Aorta (tissue), 5 donors: ENCODE results near the gene TMEM245. TPM values are rescaled to one million over a fixed set of nuclear protein-coding genes. Genes with fewer than 3 reads are reported as not detected.

Source experiments
- ATAC-seq: fragments of 200-7000 bp; cut with Tn5 transposase; one replicate; pipeline ENCODE4 v1.9.1; 2022; ENCODE audit warnings: moderate library complexity; ENCODE audit not compliant: low FRiP score
- DNase-seq, 2 donors: peaks; one replicate each; pipeline ENCODE4 v3.0.0-alpha.2; 2020
- H3K27ac ChIP-seq, 2 donors: one replicate each; pipeline ENCODE4 v1.5.1; 2013; ENCODE audit warnings: low read length in 2 of 2, mild to moderate bottlenecking in 2 of 2, moderate library complexity in 2 of 2, control low read depth in 1 of 2, inconsistent platforms in 1 of 2, low read depth in 1 of 2
- H3K27me3 ChIP-seq, 2 donors: one replicate each; pipeline ENCODE4 v1.6.1; 2013; ENCODE audit warnings: control low read depth in 1 of 2, low read length in 1 of 2, mild to moderate bottlenecking in 1 of 2, moderate library complexity in 1 of 2; ENCODE audit not compliant: insufficient read depth in 2 of 2, control insufficient read depth in 1 of 2
- H3K36me3 ChIP-seq, 2 donors: one replicate each; pipeline ENCODE4 v1.6.1; 2013; ENCODE audit warnings: control low read depth in 1 of 2, low read length in 1 of 2, mild to moderate bottlenecking in 1 of 2; ENCODE audit not compliant: insufficient read depth in 2 of 2, control insufficient read depth in 1 of 2
- H3K4me1 ChIP-seq, 2 donors: one replicate each; pipeline ENCODE4 v1.6.1; 2013; ENCODE audit warnings: low read length in 2 of 2, control low read depth in 1 of 2, mild to moderate bottlenecking in 1 of 2, moderate library complexity in 1 of 2; ENCODE audit not compliant: insufficient read depth in 2 of 2, control insufficient read depth in 1 of 2
- H3K4me3 ChIP-seq, 2 donors: one replicate each; pipeline ENCODE4 v1.5.1; 2013; ENCODE audit warnings: low read length in 2 of 2, control low read depth in 1 of 2, mild to moderate bottlenecking in 1 of 2
- H3K9me3 ChIP-seq: one replicate; pipeline ENCODE4 v1.6.1; 2013; ENCODE audit warnings: mild to moderate bottlenecking, low read length; ENCODE audit not compliant: control insufficient read depth
- WGBS, 2 donors: extraction: QIAGEN DNeasy Blood & Tissue Kit; methylation state at CpG; one replicate each; pipeline ENCODE4 v1.1.7; 2013; 5-methylcytosine and 5-hydroxymethylcytosine counted together
- intact Hi-C, 2 donors: fragments of 100-400 bp; cut with DNase I; formaldehyde crosslinking; loops; one replicate each; pipeline versions ENCODE4 v1.14.2 to v1.15.0; 2022
- polyA plus RNA-seq, 2 donors: library from polyadenylated mRNA; stranded (reverse); fragments of 200-250 nt; gene quantifications; one replicate each; pipeline ENCODE4 v1.2.3, GENCODE V29; 2013
- total RNA-seq, 2 donors: library from RNA; stranded (reverse); fragmentation: NEBNext Ultra II Directional; extraction: Animal tissue kit (Norgen Biotek cat#: 25700); gene quantifications; one replicate each; pipeline ENCODE4 v1.2.1, GENCODE V29; 2021
- donor health status: healthy with polysubstance abuse.
- donor health status: Bipolar disorder and iron deficiency.
- donor health status: DM: no; HTN: no; CAD: no.
- donor health status: DM: no; HTN: no; CAD: no.
- donor health status: DM: yes; HTN: yes; CAD: no.

Gene TMEM245
- total and polyA plus RNA-seq, 4 donors: 10.1 to 60.1 (median 36.4) TPM

DNA sequence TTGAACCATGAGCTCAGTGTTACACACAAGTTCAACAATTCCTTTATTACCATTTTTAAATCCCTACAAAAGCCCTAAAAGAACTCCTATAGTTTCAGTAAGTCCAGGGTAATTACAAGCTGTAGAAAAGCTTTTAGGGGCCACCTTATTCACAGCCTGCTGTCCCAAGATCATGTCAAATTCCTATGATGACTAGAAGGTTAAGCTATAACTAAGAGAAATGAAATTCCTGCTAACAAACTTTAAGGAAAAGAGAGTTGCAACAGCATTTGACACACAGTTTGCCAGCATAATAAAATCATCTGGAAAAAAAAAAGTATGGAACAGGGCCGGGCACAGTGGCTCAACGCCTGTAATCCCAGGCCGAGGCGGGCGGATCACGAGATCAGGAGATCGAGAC lies 31.5 kb downstream of the TMEM245 start:
- no peak overlapping the region for H3K4me3 ChIP-seq
- 95 to 98% methylated on average over 7 of the region's 7 CpGs for WGBS, 2 donors
- peaks cover under 1 to 2% of the 10 kb centered on the region in 2 donors for H3K36me3 ChIP-seq
- H3K27ac ChIP-seq: no peak overlapping the region
- intact Hi-C loops: no loop called here
- H3K27me3 ChIP-seq: no peaks in the 10 kb centered on the region
- DNase-seq (no peak), ATAC-seq (no peak)
- peaks cover 0 to 3% of the 10 kb centered on the region in 2 donors for H3K4me1 ChIP-seq
- H3K9me3 ChIP-seq: no peaks in the 10 kb centered on the region

GRCh38 chr9:109087795-109088194 lies 32.0 kb downstream of the TMEM245 start:
- ATAC-seq (no peak), DNase-seq (no peak)
- intact Hi-C loops: no loop called here
- Histone ChIP-seq H3K4me1 (peaks cover 0 to 3% of the 10 kb centered on the region in 2 donors), H3K27me3 (no peaks in the 10 kb centered on the region), H3K27ac (no peak overlapping the region), H3K9me3 (no peaks in the 10 kb centered on the region), H3K36me3 (peaks cover 0 to 2% of the 10 kb centered on the region in 2 donors), H3K4me3 (no peak overlapping the region)
- 92 to 94% methylated on average over 2 of the region's 2 CpGs for WGBS, 2 donors

GRCh38 chr9:109086221-109086620 lies 33.5 kb downstream of the TMEM245 start:
- no peak for ATAC-seq
- H3K36me3 ChIP-seq: peaks cover 0 to 2% of the 10 kb centered on the region in 2 donors

GRCh38 chr9:109085510-109085909 lies 34.2 kb downstream of the TMEM245 start:
- Histone ChIP-seq H3K36me3 (peaks cover 0 to 2% of the 10 kb centered on the region in 2 donors), H3K27me3 (no peaks in the 10 kb centered on the region), H3K27ac (no peak overlapping the region), H3K4me1 (no peaks in the 10 kb centered on the region), H3K9me3 (no peaks in the 10 kb centered on the region), H3K4me3 (no peak overlapping the region)
- intact Hi-C loops: no loop called here
- no peak for ATAC-seq
- DNase-seq: no peak

More at GRCh38 chr9:109086221-109086620, 33.5 kb downstream of the TMEM245 start:
- no peak overlapping the region for H3K4me3 ChIP-seq
- no peak for DNase-seq
- intact Hi-C loops: no loop called here
- no peaks in the 10 kb centered on the region for H3K9me3 ChIP-seq
- 91 to 97% methylated on average over 3 of the region's 3 CpGs for WGBS, 2 donors
- H3K4me1 ChIP-seq: no peaks in the 10 kb centered on the region
- H3K27me3 ChIP-seq: no peaks in the 10 kb centered on the region
- no peak overlapping the region for H3K27ac ChIP-seq

GRCh38 chr9:109083813-109084405 lies 35.8 kb downstream of the TMEM245 start:
- intact Hi-C loops: no loop called here
- no peak for ATAC-seq
- no peaks in the 10 kb centered on the region for H3K4me1 ChIP-seq
- no peaks in the 10 kb centered on the region for H3K9me3 ChIP-seq
- no peak overlapping the region for H3K4me3 ChIP-seq
- WGBS, 2 donors: 93% methylated on average over 4 of the region's 4 CpGs
- no peaks in the 10 kb centered on the region for H3K27me3 ChIP-seq
- no peak overlapping the region for H3K27ac ChIP-seq
- DNase-seq: no peak
- H3K36me3 ChIP-seq: peaks cover 0 to 2% of the 10 kb centered on the region in 2 donors

- intact Hi-C loops: no loop called here
- DNase-seq (no peak), ATAC-seq (no peak)
- H3K36me3 ChIP-seq: peaks cover 0 to 2% of the 10 kb centered on the region in 2 donors
- WGBS, 2 donors: 76 to 90% methylated on average over 7 of the region's 7 CpGs
- H3K4me1 ChIP-seq: peaks cover 0 to 4% of the 10 kb centered on the region in 2 donors
- H3K27me3 ChIP-seq: no peaks in the 10 kb centered on the region
- H3K9me3 ChIP-seq: no peaks in the 10 kb centered on the region
- no peak overlapping the region for H3K27ac ChIP-seq
- H3K4me3 ChIP-seq: no peak overlapping the region
These were observed 36.6 kb downstream of the TMEM245 start for GRCh38 chr9:109083141-109083540.

- intact Hi-C loops: no loop called here
- ATAC-seq: no peak
- peaks cover 0 to 2% of the 10 kb centered on the region in 2 donors for H3K36me3 ChIP-seq
These were observed 37.6 kb downstream of the TMEM245 start for GRCh38 chr9:109082091-109082620.

DNA sequence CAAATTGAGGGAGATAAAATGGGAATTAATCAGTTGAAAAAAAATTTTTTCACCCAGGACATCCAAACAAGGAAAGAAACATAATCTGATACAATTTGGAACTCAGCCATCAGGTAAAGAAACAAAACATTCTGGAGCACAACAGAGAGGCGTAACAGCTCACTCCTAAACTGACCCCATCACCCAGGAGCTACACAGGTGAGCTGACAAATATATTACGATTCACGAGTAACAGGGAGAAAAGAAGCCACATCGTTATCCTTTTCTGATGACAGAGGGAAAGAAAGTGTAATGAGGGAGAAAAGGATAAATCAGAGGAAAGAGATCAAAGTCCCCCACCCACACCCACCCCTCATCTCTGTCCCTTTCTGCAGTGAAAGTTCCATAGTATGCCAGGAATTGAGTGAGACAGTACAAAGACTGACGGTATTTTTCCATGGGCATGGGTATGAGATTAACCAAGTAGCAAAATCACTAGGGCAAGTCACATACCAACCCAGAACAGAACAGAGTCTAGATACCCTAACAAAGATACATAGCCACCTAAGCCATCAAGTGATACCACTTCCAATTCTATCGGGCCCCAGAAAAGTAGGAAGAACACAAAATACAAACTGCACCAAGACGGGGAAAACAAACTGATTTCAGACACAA lies 45.4 kb downstream of the TMEM245 start:
- Histone ChIP-seq H3K4me1 (peaks cover 0 to 4% of the 10 kb centered on the region in 2 donors), H3K9me3 (no peaks in the 10 kb centered on the region), H3K27me3 (no peaks in the 10 kb centered on the region), H3K27ac (no peak overlapping the region), H3K36me3 (no peaks in the 10 kb centered on the region), H3K4me3 (no peak overlapping the region)
- DNase-seq (no peak), ATAC-seq (no peak)
- 82 to 95% methylated on average over 7 of the region's 7 CpGs for WGBS, 2 donors
- intact Hi-C loops: no loop called here

More at GRCh38 chr9:109082091-109082620, 37.6 kb downstream of the TMEM245 start:
- 28 to 37% methylated on average over 2 of the region's 2 CpGs for WGBS, 2 donors
- Histone ChIP-seq H3K4me3 (no peak overlapping the region), H3K27ac (no peak overlapping the region), H3K9me3 (no peaks in the 10 kb centered on the region), H3K27me3 (no peaks in the 10 kb centered on the region), H3K4me1 (peaks cover 0 to 4% of the 10 kb centered on the region in 2 donors)
- no peak for DNase-seq
